NCI-H345 treated with DMSO at 0.1 percent for 48 hours (cell line): Measurements from ENCODE around the gene GSG1L.

Experiments used
- DNase-seq: peaks from one replicate; lab custom pipeline; 2025; ENCODE audit not compliant: unreplicated experiment; lab: John Stamatoyannopoulos, UW

GSG1L gene

DNA sequence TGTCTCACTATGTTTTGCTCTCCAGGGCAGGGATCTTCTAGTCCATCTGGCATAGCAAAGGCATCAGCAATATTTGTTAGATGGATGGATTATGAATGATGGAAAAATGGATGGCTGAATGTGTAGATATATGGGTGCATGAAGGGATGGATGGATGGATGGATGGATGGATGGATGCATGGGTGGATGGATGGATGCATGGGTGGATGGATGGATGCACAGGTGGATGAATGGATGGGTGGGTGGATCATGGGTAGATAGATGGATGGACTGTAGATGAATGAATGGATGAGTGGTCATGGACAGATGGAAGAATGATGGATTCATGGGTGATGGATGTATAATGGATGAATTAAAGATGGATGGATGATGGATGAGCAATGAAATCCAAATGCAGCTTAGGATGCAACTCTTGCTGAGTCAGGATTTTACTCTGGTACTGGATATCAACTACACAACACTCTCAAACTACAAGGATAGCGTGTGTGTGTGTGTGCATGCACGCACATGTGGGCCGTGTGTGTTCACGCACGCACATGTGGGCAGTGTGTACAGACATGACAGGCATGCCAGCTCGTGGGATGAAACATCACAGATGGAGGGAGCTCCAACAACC is 34.0 kb downstream of the GSG1L start:
- no peak for DNase-seq

DNA sequence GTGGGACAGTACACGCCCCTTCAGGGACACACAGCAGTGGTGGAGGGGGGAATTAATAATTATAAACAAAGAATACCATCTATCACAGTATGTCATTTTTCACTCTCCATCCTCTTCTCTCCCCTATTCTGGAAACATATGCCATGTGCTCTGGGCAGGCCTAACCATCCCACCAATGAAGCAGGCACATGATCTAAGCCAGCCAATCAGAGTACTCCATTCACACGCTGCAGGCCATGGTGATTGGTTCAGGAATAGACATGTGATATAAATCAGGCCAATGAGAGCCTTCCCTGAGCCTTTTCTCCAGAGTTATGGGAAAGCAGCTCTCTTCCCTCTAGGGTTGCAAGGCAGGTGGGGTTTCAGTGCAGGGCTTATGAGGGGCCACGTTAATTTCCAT is 36.5 kb downstream of the GSG1L start:
- DNase-seq: no peak

DNA sequence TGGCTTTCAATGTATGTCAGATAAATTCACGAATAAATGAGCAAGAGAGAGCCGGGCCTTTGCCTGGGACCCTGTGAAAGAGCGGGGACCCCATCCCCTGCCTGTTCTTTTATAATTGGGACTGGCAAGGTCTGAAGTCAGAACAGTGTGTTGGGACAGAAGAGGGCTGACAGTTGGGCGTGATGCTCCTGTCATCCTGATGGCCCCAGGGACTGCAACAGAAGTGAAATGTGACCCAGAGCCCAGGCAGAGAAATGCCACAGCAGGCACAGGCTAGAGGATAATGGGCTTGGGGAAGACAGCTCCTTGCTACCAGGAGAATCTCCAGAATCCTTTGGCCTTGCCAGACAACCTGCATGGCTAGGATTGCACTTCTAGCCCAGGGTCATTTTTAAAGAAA is 37.9 kb downstream of the GSG1L start:
- DNase-seq: no peak

DNA sequence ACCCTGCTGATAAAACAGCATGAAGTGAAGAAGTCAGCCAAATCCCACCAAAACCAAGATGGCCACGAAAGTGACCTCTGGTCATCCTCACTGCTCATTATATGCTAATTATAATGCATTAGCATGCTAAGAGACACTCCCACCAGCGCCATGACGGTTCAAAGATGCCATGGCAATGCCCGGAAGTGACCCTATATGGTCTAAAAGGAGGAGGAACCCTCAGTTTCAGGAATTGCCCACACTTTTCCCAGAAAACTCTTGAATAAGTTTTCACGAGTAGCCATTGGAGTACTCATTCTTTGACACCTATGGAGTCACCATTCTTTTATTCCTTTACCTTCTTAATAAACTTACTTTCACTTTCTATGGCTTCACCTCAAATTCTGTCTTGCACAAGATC is 44.3 kb downstream of the GSG1L start:
- DNase-seq: no peak

DNA sequence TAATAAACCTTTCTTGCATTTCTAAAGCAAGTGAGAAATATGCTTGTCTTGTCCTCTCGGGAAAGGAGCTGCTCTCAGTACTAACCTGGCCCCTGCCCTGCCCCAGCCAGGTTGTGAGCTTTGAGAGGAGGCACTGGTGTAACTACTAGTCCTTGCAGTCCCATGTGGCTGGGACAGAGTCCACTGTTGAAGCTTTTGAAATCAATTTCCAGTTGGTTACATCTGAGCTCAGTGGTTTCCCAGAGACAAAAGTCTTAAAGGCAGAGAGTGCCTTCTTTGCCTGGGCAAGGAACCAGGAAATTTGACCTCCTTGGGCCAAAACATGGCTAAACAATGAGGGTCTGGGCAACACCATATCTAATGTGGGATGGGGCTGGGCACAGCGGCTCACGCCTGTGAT is 48.7 kb downstream of the GSG1L start:
- no peak for DNase-seq

DNA sequence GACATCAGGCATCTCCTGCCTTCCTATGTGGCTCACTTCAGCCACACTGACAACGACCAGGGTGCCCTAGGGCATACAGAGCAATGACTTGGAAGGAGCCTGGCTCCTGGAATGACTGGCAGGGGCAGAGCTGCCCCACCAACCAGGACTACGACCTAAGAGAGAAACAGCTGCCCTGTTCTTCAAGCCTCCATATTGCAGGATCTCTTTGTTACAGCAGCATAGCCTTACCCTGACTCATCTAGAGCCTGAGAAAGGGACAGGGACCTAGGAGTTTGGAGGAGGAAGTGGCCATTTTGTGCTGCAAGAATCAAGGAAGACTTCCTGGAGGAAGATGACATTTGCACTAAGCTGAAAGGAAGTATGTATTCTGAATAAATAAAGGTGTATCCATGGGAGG is 49.6 kb downstream of the GSG1L start:
- no peak for DNase-seq

DNA sequence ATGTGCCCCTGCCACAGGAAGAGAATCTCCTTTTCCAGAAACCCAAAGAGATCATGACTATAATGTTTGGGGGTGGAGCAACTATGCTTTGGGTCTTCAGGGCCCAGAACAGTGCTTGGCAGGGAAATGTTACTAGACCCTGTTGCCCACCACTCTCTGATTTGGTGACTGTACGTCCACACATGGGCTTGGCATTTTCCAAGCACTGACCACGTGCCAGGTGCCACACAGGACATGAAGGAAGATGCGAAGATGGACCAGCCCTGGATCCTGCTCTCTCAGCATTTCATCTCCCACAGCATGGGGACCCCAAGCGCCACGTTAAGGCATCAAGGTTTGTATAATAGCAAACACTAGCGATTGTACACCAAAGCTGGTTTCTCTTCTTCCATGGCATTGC is 50.1 kb downstream of the GSG1L start:
- DNase-seq: no peak

DNA sequence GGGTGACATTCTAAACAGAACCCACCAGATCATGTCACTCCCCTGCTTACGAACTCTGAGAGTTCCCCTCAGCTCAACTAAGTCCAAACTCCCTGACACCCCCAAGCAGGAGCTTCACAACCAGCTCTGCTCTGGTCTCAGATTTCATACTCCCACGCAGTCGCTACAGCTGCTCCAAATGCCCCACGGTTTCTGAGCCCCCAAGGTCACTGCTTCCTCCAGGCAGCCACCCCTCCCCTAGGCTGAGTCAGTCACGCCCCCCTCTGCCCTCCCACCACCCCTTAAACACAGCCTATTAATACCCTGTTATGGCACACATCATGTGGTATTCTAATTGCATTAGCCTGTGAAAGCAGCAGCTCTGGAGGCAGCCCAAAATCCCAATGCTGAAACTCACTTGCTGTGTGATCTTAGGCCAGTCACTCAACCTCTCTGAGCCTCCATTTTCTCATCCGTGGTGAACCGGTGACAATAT is 51.5 kb downstream of the GSG1L start:
- DNase-seq: no peak

DNA sequence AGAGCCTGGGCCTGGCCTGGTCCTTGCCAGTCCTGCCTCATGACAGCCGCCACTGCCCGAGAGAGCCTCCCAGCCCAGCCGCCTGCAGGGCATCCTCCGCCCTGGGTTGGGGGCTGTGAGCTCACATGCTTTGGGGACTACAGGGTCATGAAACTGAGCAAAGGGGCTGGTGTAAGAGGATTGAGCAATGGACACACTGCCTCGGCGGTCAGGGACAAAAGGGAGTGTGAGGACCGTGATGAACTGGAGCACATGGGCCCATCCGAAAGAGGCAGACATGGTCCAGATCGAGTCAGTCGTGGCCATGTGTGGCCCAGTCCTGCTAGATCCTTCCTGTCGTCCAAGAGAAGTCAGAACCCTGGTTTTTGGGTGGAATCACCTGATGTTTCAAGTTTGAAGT is 52.3 kb downstream of the GSG1L start:
- no peak for DNase-seq

DNA sequence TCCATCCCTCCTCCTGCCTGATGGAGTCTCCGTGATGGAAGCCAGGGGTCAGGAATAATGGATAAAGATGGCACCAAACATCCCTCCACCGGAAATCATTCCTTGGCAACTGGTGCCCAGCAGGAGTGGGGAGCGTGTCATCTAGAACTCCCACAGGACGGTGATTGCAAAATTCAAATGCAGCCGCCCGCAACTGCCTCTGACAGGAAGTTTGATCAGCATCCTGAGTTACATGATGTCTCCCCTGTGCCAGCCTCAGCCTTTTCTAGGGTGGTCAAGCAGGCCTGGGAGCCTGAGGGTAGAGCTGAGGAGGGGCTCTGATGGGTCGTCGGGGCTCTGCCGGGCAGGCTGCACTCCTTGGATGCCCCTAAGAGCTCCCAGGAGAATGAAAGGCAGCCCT is 52.8 kb downstream of the GSG1L start:
- DNase-seq: no peak

DNA sequence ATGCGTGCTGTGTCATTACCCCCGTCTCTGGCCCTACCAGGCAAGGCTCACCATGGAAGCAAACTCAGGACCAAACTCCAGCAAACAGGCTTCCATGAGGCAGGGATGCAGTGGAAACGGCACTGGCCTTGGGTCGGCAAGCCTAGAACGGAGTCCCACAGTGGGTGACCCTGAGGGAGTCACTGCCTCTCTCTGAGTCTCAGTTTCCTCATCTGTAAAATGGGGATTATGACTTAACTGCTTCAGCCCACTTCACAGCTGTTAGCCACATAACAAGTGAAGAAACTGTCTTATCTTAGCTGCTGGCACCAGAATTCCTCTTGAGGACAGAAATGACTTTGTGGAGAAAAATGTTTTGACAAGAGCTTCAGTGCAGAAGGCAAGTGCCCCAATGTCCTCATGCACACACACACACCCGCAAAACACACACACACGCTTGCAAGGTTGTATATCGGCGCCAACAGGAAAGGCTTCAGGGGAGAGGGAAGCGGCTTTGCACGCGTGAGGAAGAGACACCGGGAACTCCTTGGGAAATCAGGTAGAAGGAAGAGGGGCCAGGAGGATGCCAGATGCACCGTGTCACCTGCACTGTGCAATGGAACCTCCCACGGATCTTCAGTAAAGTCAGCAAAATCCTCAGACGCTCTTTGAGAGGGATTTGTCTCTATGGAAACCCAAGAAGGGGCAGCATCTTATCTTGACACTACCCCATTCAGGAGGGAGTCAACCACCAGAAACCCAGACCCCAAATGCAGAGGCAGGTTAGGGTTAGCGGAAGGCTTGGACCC is 53.7 kb downstream of the GSG1L start:
- DNase-seq: no peak

DNA sequence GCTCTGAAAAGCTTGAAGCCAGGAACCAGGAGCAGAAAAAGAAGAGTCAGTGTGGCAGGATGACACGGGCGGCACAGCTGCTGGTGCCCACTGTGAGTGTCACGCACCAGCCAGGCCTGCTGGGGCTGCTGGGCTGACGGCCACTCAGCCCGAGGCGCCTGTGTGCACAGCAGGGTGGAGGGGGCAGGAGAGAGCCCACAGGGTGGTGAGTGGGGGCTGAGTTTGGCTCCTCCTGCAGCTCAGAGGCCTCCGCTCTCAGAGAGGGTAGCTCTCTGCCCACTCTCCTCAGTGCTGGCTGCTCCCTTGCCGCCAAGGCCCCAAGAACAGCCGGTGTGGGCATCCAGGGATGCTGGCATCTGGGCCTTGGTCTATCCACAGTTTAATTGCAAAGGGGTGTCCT is 59.6 kb downstream of the GSG1L start:
- DNase-seq: no peak

DNA sequence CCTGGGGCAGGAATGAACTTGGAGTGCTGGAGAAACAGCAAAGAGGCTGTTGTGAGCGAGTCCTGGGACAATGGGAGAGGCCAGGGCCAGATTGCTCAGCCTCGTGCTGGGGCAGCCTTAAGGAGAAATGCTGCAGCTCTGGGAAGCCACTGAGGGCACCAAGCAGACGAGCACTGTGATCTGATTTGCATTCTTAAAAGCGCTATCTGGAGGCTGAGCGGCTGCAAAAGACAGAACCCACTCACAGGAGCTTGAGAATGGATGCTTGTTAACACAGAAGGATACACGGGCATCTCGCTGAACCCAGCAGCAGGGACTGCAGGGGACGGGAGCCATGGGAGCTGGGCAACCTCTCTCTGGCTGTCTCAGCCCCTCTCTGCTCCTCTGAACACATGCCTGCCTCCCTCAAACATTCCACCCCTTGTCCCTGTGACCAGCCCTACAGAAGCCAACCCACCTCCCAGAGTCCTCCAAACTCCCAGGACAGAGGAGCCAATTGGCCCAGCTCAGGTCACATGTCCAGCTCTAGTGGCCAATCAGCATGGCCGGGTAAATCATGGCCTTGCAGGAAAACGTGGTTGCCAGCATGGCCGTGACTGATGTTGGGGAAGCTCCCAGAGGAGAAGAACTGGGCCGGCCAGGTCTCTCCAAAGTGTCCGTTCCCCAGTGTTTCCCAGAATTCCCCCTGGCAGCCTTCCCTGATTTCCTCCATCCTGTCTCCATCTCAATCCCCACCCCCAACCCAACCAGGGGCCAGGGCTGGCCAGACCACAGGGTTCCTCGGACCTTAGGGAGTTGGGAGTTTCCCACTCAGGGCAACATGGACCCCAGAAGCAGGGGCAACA is 60.3 kb downstream of the GSG1L start:
- DNase-seq: no peak

DNA sequence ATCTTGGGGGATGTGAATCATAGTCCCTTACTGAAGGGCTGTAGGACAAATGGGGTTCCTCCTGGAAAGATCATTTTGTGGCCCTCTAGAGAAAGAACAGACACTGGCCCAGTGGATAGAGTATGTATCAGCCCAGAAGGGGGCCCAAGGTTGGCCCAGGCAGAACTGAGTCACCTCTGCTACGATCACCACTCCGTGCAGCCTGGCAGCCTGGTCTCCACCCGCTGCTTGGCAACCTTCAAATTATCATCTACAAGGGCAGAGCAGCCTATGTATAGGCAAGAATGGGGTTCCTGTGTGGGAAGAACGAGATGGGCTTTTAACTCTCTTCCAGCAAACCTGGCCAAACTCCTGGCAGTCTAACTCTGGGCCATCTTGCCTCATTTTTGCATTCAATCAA is 61.9 kb downstream of the GSG1L start:
- DNase-seq: no peak

DNA sequence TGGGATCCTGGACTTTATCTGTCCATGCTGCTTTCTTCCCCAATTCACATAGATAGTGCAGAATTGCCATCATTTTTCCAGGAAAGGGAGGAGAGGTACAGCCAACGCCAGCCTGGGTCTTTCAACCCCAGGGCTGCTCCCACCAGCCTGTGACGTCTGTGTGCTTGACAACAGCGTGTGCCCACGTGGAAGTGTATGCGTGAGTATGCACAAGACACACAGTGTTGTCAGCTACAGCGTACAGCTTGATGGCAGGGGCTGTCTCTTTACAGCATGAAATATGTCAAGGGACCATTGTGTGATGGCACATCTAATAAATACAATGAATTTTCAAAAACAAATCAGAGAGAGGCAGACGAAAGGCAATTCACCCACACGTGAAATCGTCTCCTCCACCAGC is 62.3 kb downstream of the GSG1L start:
- DNase-seq: no peak

DNA sequence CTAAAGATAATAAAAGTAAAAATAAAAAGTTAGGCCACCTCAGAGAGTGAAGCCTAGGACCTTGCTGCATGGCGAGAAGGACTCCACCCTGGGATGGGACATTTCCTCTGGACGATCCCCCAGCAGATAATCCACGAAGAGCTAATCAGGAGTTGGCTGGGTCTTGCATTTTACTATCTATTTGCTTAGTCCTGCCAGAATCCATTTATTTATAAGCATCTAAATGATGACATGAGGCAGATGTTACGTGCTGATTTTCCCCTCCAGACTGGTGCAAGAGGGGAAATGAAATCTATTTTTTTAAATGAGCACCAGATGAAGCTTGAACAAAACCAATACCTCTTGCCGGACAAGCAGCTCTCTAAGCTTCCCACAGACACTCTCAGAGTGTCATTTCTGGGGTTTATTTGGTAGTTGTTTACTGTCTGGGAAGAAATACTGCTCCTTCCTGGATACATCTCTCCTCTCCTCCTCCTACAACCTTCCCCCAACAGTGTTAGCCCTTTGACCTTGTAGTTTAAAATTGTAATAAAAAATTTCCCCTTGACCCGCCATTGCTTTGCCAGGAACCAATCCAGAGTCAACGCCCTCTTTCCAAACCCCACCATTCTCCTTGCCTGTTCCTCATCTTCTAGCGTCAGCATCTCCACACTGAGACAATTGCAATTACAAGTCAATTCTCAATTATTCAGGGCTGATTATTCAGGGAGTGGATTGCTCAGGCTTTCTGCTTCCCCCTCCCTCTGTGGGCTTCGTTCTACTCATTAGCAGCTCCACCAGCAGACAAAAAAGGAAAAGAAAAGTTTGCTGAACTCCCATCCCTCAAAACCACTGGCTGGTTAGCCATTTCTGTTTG is 63.0 kb downstream of the GSG1L start:
- DNase-seq: no peak

DNA sequence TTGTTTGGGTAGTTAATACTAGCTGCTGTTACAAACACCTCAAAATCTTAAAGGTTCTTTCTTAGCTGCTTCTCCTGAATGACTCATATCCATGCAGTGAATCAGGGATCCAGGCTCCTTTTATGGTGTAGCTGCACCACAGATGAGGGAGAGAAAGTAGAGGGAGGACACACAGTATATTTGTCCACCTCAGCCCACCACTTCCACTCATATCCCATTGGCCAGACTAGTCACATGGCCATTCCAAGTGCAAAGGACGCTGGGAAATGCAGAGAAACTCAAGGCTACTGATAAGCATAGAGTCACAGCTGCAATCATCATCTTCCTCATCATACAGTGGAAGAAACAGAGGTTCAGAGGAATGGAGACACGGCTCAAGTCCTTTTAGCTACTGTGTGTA is 63.8 kb downstream of the GSG1L start:
- DNase-seq: no peak

DNA sequence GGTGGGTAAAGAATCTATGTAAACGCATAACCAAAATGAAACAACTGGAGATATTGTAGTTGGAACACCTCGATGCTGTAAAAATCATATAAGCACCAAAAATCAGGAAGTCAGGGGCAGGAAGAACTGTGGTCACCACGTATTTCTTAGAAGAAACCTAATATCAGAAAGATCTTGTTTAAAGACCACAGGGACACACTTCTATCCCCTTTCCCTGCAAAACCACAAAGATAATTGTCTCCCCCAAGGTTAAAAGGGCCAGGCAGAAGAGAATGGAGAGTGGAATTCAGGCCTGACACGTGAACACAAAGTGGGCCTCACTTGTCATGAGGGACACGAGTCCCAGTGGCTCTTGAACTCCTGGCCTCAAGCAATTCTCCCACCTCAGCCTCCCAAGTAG is 68.1 kb downstream of the GSG1L start:
- no peak for DNase-seq

DNA sequence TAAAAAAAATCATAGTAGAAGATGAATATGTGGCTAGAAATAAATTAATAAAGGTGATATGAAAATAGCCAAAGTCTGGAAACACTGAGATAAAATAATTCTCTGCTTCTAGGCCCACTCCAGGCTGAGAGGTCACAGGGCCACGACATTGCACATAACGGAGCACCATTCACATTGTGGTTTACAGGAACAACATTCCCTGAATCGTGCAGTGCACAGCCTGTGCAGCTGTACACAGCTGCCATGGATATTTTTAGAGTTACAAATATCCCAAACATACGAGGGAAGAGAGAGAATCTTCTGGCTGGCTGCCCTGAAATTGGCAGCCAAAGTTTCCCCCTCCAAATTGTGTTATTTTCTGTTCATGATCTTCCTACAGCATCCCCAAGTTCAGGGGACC is 68.8 kb downstream of the GSG1L start:
- DNase-seq: no peak

DNA sequence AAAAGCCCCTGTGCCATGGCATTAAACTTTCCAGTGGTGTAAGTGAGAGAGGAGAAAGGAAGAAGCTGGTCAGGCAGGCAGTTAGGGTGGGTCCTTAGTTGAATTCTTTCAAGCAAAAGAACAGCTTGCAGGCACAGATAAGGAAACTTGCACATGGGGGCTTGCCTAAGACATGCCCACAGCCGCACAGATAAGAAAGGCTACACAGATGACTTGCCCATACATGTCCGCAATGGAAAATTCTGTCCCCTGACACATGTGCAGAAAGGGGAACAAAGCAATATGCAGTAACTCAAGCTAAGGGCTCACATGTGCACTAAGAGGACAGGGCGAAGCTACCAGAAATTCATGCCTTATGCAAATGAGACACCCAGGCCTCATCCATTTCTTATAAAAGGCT is 69.9 kb downstream of the GSG1L start:
- DNase-seq: no peak

DNA sequence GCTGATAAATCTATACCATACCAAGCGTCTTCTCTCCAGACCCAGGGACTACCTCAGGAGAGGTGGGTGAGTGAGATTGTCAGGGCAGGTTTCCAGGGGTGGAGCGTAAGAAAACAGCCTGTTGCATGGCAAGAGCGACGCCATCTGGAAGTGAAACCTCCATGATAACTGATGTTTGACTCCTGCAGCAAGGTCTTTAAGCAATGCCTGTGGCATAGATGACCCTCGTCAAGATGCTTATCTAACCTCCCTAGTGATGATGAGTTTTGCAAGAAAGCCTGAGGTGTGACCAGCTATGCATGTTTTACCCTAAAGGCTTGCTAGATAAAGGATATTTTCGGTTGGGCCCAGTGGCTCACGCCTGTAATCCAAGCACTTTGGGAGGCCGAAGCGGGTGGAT is 71.6 kb downstream of the GSG1L start:
- DNase-seq: no peak
